ENCODE results near the gene SSH2. TPM values are rescaled to one million over a fixed set of nuclear protein-coding genes. Genes with fewer than 3 reads are reported as not detected.

Gene SSH2
- total and polyA plus RNA-seq, 9 donors = 4.2 to 13.0 (median 11.8) TPM

DNA sequence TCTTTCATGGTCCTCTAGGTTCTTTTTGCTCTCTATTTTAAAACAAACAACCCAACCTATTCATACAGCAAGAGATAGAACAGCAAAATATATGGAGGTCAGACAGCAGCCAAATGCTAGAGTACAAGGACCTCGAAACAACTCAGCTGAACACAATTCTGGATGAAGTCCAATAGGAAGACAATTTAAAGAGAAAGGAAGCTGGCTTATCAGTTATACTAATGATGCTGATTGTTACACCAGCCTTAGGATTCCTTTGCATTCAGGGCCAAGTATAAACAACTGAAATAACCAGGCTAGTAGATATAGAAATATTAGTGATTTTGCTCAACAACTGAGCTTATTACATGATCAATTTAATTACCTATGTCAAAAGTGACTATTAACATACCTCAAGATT is 2.5 kb downstream of the SSH2 start:
- intact Hi-C loops (cut with DNase I) = loop anchor here in 1 of 4 donors (10.0 kb wide), 2 partner anchors 293 to 343 kb away; partner anchors contain the start of gene GIT1
- no peak for TF ChIP-seq EP300 (IDR thresholded peaks at IDR 0.05)
- no peak for TF ChIP-seq CTCF (IDR thresholded peaks at IDR 0.05)
- WGBS, 3 donors = 4 to 20% (median 8%) methylated on average over 1 of the region's 1 CpG
- Histone ChIP-seq H3K4me3 (no peak overlapping the region), H3K27ac (no peak overlapping the region), H3K4me1 (ENCODE audit: insufficient read depth) (peaks cover 1% of the 10 kb centered on the region), H3K27me3 (no peaks in the 10 kb centered on the region), H3K36me3 (no peaks in the 10 kb centered on the region), H3K9me3 (no peaks in the 10 kb centered on the region)
- no peak for DNase-seq

GRCh38 chr17:29924786-29925185 is 5.2 kb downstream of the SSH2 start:
- 75 to 91% (median 83%) methylated on average over 1 of the region's 1 CpG for WGBS, 3 donors
- intact Hi-C loops (cut with DNase I) = loop anchor here in 1 of 4 donors (10.0 kb wide), 2 partner anchors 290 to 340 kb away; partner anchors contain the start of gene GIT1
- Histone ChIP-seq H3K27me3 (no peaks in the 10 kb centered on the region), H3K4me1 (ENCODE audit: insufficient read depth) (peaks cover 4% of the 10 kb centered on the region), H3K4me3 (no peak overlapping the region), H3K36me3 (no peaks in the 10 kb centered on the region), H3K27ac (no peak overlapping the region), H3K9me3 (no peaks in the 10 kb centered on the region)
- no peak for DNase-seq
- TF ChIP-seq EP300 (IDR thresholded peaks at IDR 0.05) (no peak), CTCF (IDR thresholded peaks at IDR 0.05) (no peak), POLR2A (IDR thresholded peaks at IDR 0.05) (no peak)

- intact Hi-C loops (cut with DNase I) = no loop called here
- H3K4me1 ChIP-seq (ENCODE audit: insufficient read depth) = peaks cover 4% of the 10 kb centered on the region
- no peak for DNase-seq
- TF ChIP-seq EP300 (IDR thresholded peaks at IDR 0.05) (no peak), CTCF (IDR thresholded peaks at IDR 0.05) (no peak), POLR2A (IDR thresholded peaks at IDR 0.05) (no peak)
- H3K27me3 ChIP-seq = no peaks in the 10 kb centered on the region
- H3K9me3 ChIP-seq = no peaks in the 10 kb centered on the region
- WGBS, 3 donors = 81 to 88% (median 82%) methylated on average over 3 of the region's 3 CpGs
- no peak overlapping the region for H3K27ac ChIP-seq
- no peaks in the 10 kb centered on the region for H3K36me3 ChIP-seq
- no peak overlapping the region for H3K4me3 ChIP-seq
These were observed 10.8 kb downstream of the SSH2 start for GRCh38 chr17:29918922-29919856.

- no peaks in the 10 kb centered on the region for H3K36me3 ChIP-seq
- H3K4me1 ChIP-seq (ENCODE audit: insufficient read depth) = peaks cover 4% of the 10 kb centered on the region
- no peak overlapping the region for H3K4me3 ChIP-seq
- H3K27ac ChIP-seq = no peak overlapping the region
- no peak for TF ChIP-seq CTCF (IDR thresholded peaks at IDR 0.05)
- TF ChIP-seq POLR2A (IDR thresholded peaks at IDR 0.05) = no peak
- no peak for TF ChIP-seq EP300 (IDR thresholded peaks at IDR 0.05)
- no peaks in the 10 kb centered on the region for H3K9me3 ChIP-seq
- intact Hi-C loops (cut with DNase I) = no loop called here
- no peaks in the 10 kb centered on the region for H3K27me3 ChIP-seq
- DNase-seq = no peak
- WGBS, 3 donors = 97 to 100% (median 98%) methylated on average over 1 of the region's 1 CpG
These were observed 12.0 kb downstream of the SSH2 start for GRCh38 chr17:29918016-29918415.

Measured in ovary (tissue), 9 donors.